ENCODE results near the gene HTR3D. TPM values are rescaled to one million over a fixed set of nuclear protein-coding genes. Genes with fewer than 3 reads are reported as not detected.

Gene HTR3D
- total RNA-seq, 2 donors from 2014 or later = not detected

GRCh38 chr3:183987000-183987600 is 44.4 kb upstream of the HTR3D start:
- Histone ChIP-seq H3K27me3 (replicated peaks; ENCODE audit: insufficient read depth) (no peaks in the 10 kb centered on the region), H3K4me1 (ENCODE audit: control insufficient read depth in 1 of 2, low read depth in 2 of 2) (no peaks in the 10 kb centered on the region), H3K27ac (no peak overlapping the region), H3K4me3 (no peak overlapping the region), H3K36me3 (peaks cover 32% of the 10 kb centered on the region), H3K9me3 (no peaks in the 10 kb centered on the region)
- no peak for ATAC-seq (ENCODE audit: insufficient number of reproducible peaks, low FRiP score, low read depth)
- no peak for TF ChIP-seq CTCF (IDR thresholded peaks at IDR 0.05)
- DNase-seq (ENCODE audit: low spot score) = no peak

GRCh38 chr3:183988216-183988790 is 43.2 kb upstream of the HTR3D start:
- H3K9me3 ChIP-seq = no peaks in the 10 kb centered on the region

GRCh38 chr3:183991403-183991802 is 40.1 kb upstream of the HTR3D start:
- no peak overlapping the region for H3K27ac ChIP-seq
- no peak overlapping the region for H3K4me3 ChIP-seq
- ATAC-seq (ENCODE audit: insufficient number of reproducible peaks, low FRiP score, low read depth) (no peak), DNase-seq (ENCODE audit: low spot score) (no peak)
- H3K4me1 ChIP-seq (ENCODE audit: control insufficient read depth in 1 of 2, low read depth in 2 of 2) = no peaks in the 10 kb centered on the region
- H3K36me3 ChIP-seq = peaks cover 22% of the 10 kb centered on the region
- no peaks in the 10 kb centered on the region for H3K9me3 ChIP-seq
- H3K27me3 ChIP-seq (replicated peaks; ENCODE audit: insufficient read depth) = no peaks in the 10 kb centered on the region
- no peak for TF ChIP-seq CTCF (IDR thresholded peaks at IDR 0.05)

More at GRCh38 chr3:183988216-183988790, 43.2 kb upstream of the HTR3D start:
- peaks cover 26% of the 10 kb centered on the region for H3K36me3 ChIP-seq
- no peaks in the 10 kb centered on the region for H3K27me3 ChIP-seq (replicated peaks; ENCODE audit: insufficient read depth)
- no peak for TF ChIP-seq CTCF (IDR thresholded peaks at IDR 0.05)
- H3K4me3 ChIP-seq = no peak overlapping the region
- ATAC-seq (ENCODE audit: insufficient number of reproducible peaks, low FRiP score, low read depth) = no peak
- no peaks in the 10 kb centered on the region for H3K4me1 ChIP-seq (ENCODE audit: control insufficient read depth in 1 of 2, low read depth in 2 of 2)
- no peak for DNase-seq (ENCODE audit: low spot score)
- H3K27ac ChIP-seq = no peak overlapping the region

GRCh38 chr3:184001761-184002160 is 29.8 kb upstream of the HTR3D start:
- ATAC-seq (ENCODE audit: insufficient number of reproducible peaks, low FRiP score, low read depth) (no peak), DNase-seq (ENCODE audit: low spot score) (no peak)
- TF ChIP-seq CTCF (IDR thresholded peaks at IDR 0.05) = no peak

GRCh38 chr3:184002469-184002868 is 29.1 kb upstream of the HTR3D start:
- peaks cover 12 to 21% of the 10 kb centered on the region in 2 donors for H3K4me1 ChIP-seq (ENCODE audit: control insufficient read depth in 1 of 2, low read depth in 2 of 2)
- no peaks in the 10 kb centered on the region for H3K9me3 ChIP-seq
- ATAC-seq (ENCODE audit: insufficient number of reproducible peaks, low FRiP score, low read depth) = no peak
- no peaks in the 10 kb centered on the region for H3K36me3 ChIP-seq
- no peak for TF ChIP-seq CTCF (IDR thresholded peaks at IDR 0.05)
- no peak for DNase-seq (ENCODE audit: low spot score)
- H3K4me3 ChIP-seq = no peak overlapping the region
- H3K27me3 ChIP-seq (replicated peaks; ENCODE audit: insufficient read depth) = no peaks in the 10 kb centered on the region
- no peak overlapping the region for H3K27ac ChIP-seq

More at GRCh38 chr3:184001761-184002160, 29.8 kb upstream of the HTR3D start:
- Histone ChIP-seq H3K27ac (no peak overlapping the region), H3K4me3 (no peak overlapping the region), H3K36me3 (no peaks in the 10 kb centered on the region), H3K9me3 (no peaks in the 10 kb centered on the region), H3K4me1 (ENCODE audit: control insufficient read depth in 1 of 2, low read depth in 2 of 2) (peaks cover 12 to 19% of the 10 kb centered on the region in 2 donors), H3K27me3 (replicated peaks; ENCODE audit: insufficient read depth) (no peaks in the 10 kb centered on the region)
